B cell (primary cell): ENCODE measurements around the gene LAMTOR2. TPM values are rescaled to one million over a fixed set of nuclear protein-coding genes. Genes with fewer than 3 reads are reported as not detected.

Experiments
- ATAC-seq: fragments of 200-7000 bp; cut with Tn5 transposase; one replicate; pipeline ENCODE4 v1.10.0; 2021; ENCODE audit warnings: low read depth, mild to moderate bottlenecking, moderate number of reproducible peaks, moderate library complexity
- CTCF ChIA-PET: fragments of 350-600 bp; sonication (Branson Sonifier 250); formaldehyde crosslinking; loops from one replicate; lab custom pipeline; 2021; ENCODE audit warnings: antibody characterized with exemption, inconsistent platforms; lab: Charles Lee
- POLR2A ChIA-PET: fragments of 350-600 bp; sonication (Branson Sonifier 250); formaldehyde crosslinking; loops from one replicate; lab custom pipeline; 2021; ENCODE audit warnings: antibody characterized with exemption; lab: Charles Lee
- DNase-seq: peaks from one replicate; pipeline ENCODE4 v3.0.0; 2013
- H2AFZ ChIP-seq: 2 replicates; pipeline ENCODE4 v1.6.1; 2012; ENCODE audit warnings: mild to moderate bottlenecking, low read depth, low read length; ENCODE audit not compliant: insufficient read depth, poor library complexity, severe bottlenecking
- H3K27ac ChIP-seq, 2 donors: 1 replicate in 1 of 2; 2 replicates in 1 of 2; pipeline ENCODE4 v1.5.1; 2012 to 2013; ENCODE audit warnings: low read length in 2 of 2, mild to moderate bottlenecking in 2 of 2, moderate library complexity in 1 of 2
- H3K27me3 ChIP-seq, 4 experiments: fragments of 200-600 bp in 1 of 4; sonication (generic) in 1 of 4; replicated peaks in 1 of 4; 1 replicate in 2 of 4; 2 replicates in 2 of 4; pipeline versions ENCODE4 v1.6.1 to v1.7.0; 2013 to 2016; ENCODE audit warnings: low read length in 3 of 4, mild to moderate bottlenecking in 2 of 4, mixed read lengths in 1 of 4, moderate library complexity in 1 of 4; ENCODE audit not compliant: insufficient read depth in 4 of 4, control insufficient read depth in 3 of 4; ENCODE audit errors: control extremely low read depth in 1 of 4
- H3K36me3 ChIP-seq, 2 experiments: replicated peaks in 1 of 2; 1 replicate in 1 of 2; 2 replicates in 1 of 2; pipeline versions ENCODE4 v1.6.1 to v1.7.1; 2013; ENCODE audit warnings: low read length in 1 of 2; ENCODE audit not compliant: insufficient read depth in 2 of 2, control insufficient read depth in 1 of 2; ENCODE audit errors: control extremely low read depth in 1 of 2, extremely low read depth in 1 of 2
- H3K4me1 ChIP-seq, 2 donors: fragments of 200-600 bp in 1 of 2; sonication (generic) in 1 of 2; 1 replicate in 1 of 2; 2 replicates in 1 of 2; pipeline versions ENCODE4 v1.5.1 to v1.6.1; 2013 to 2017; ENCODE audit warnings: low read length in 2 of 2; ENCODE audit not compliant: control insufficient read depth in 2 of 2, insufficient read depth in 2 of 2
- H3K4me2 ChIP-seq: replicated peaks from 2 replicates; pipeline ENCODE3; 2012; ENCODE audit warnings: mild to moderate bottlenecking, low read depth, low read length; ENCODE audit not compliant: poor library complexity, severe bottlenecking
- H3K4me3 ChIP-seq, 5 experiments: fragments of 200-600 bp in 1 of 5; sonication (generic) in 1 of 5; 1 replicate in 3 of 5; 2 replicates in 2 of 5; pipeline versions ENCODE4 v1.5.1 to v1.7.0; 2011 to 2016; ENCODE audit warnings: low read length in 4 of 5, mild to moderate bottlenecking in 4 of 5, low read depth in 2 of 5, control low read depth in 1 of 5, moderate library complexity in 1 of 5; ENCODE audit not compliant: insufficient read depth in 1 of 5; ENCODE audit errors: control extremely low read depth in 1 of 5, extremely low read depth in 1 of 5
- H3K79me2 ChIP-seq: fragments of 200-600 bp; sonication (generic); one replicate; pipeline ENCODE4 v1.6.0; 2016; ENCODE audit warnings: low read length; ENCODE audit not compliant: control insufficient read depth, insufficient read depth
- H3K9ac ChIP-seq: fragments of 200-600 bp; sonication (generic); 2 replicates; pipeline ENCODE4 v1.6.1; 2017; ENCODE audit warnings: mild to moderate bottlenecking, low read length, moderate library complexity
- H3K9me3 ChIP-seq, 3 donors: one replicate each; pipeline versions ENCODE4 v1.6.1 to v1.7.1; 2013; ENCODE audit warnings: low read length in 2 of 3; ENCODE audit not compliant: control insufficient read depth in 2 of 3, insufficient read depth in 1 of 3; ENCODE audit errors: control extremely low read depth in 1 of 3
- H4K20me1 ChIP-seq: 2 replicates; pipeline ENCODE4 v1.6.0; 2012; ENCODE audit warnings: mild to moderate bottlenecking, low read length; ENCODE audit not compliant: insufficient read depth, control insufficient read depth, poor library complexity, severe bottlenecking
- H3K27ac Mint-ChIP-seq: one replicate; pipeline ENCODE4 v1.8.0; 2021; ENCODE audit warnings: mixed read lengths
- H3K27me3 Mint-ChIP-seq: one replicate; pipeline ENCODE4 v1.8.0; 2021; ENCODE audit warnings: mixed read lengths
- H3K4me1 Mint-ChIP-seq: one replicate; pipeline ENCODE4 v1.8.0; 2021; ENCODE audit warnings: mixed read lengths
- H3K4me3 Mint-ChIP-seq: one replicate; pipeline ENCODE4 v1.8.0; 2021; ENCODE audit warnings: mixed read lengths
- H3K9me3 Mint-ChIP-seq: one replicate; pipeline ENCODE4 v1.8.0; 2022; ENCODE audit warnings: mixed read lengths; ENCODE audit not compliant: insufficient read depth
- CTCF ChIP-seq: fragments of 200-600 bp; IDR thresholded peaks from one replicate; pipeline ENCODE4 v1.8.0; 2022; ENCODE audit warnings: antibody characterized with exemption, mild to moderate bottlenecking
- EZH2 ChIP-seq: IDR thresholded peaks from 2 replicates; pipeline ENCODE4 v1.6.1; 2012; ENCODE audit warnings: borderline replicate concordance, low read depth, mild to moderate bottlenecking, moderate library complexity, low read length; ENCODE audit not compliant: insufficient read depth, poor library complexity, severe bottlenecking
- WGBS: methylation state at CpG from one replicate; pipeline ENCODE4 v1.1.5; 2013; ENCODE audit warnings: missing lambda C conversion rate; ENCODE audit not compliant: insufficient coverage; 5-methylcytosine and 5-hydroxymethylcytosine counted together
- intact Hi-C: fragments of 100-400 bp; cut with micrococcal nuclease; formaldehyde crosslinking; loops from one replicate; pipeline ENCODE4 v1.10.0; 2022
- polyA plus RNA-seq: library from polyadenylated mRNA; depleted of rRNA; stranded (reverse); fragments of >200 nt; gene quantifications from 2 replicates; pipeline ENCODE4 v1.2.3, GENCODE V29; 2012
- total RNA-seq, 2 donors: library from RNA; stranded (reverse); fragments of 120-200 nt in 1 of 2; gene quantifications; 1 replicate in 1 of 2; 2 replicates in 1 of 2; pipeline versions ENCODE4 v1.2.3 to v1.2.4, GENCODE V29; 2013 to 2022

The LAMTOR2 gene
- total and polyA plus RNA-seq, 2 donors (not counting 1 experiment from before 2014, with no cell fraction given): 31.5 to 55.9 TPM

- H3K79me2 ChIP-seq: peaks cover 42% of the 10 kb centered on the region
- peaks cover 9 to 17% of the 10 kb centered on the region in 2 donors for H3K4me1 ChIP-seq
- intact Hi-C loops: loop anchor here (1.0 to 2.0 kb wide), 3 partner anchors 34 to 164 kb away; partner anchors contain the start of genes GON4L, LAMTOR2 and MEX3A
- peaks cover 2 to 24% of the 10 kb centered on the region in 2 experiments for H3K36me3 ChIP-seq
- peaks cover 0 to 6% (median 0%) of the 10 kb centered on the region in 4 experiments for H3K27me3 ChIP-seq
- peak; percentile 99 for ATAC-seq
- ChIA-PET POLR2A (interaction anchor here (0.6 kb wide), 1 partner anchor 327 kb away, joined by 5 read pairs; no protein-coding TSS in a partner anchor), CTCF (interaction anchor here (0.6 to 1.9 kb wide), 6 partner anchors 31 to 770 kb away, joined by 3 to 7 read pairs (median 3); no protein-coding TSS in a partner anchor)
- TF ChIP-seq CTCF (no peak), EZH2 (no peak)
- peak; percentile 89 for DNase-seq
- no peaks in the 10 kb centered on the region for H3K9me3 ChIP-seq
- H3K27ac ChIP-seq: peak within 1 kb of the TSS; percentile 59 to 68
- peak within 1 kb of the TSS; percentile 99 for H3K4me3 Mint-ChIP-seq
- peak within 1 kb of the TSS; percentile 87 for H2AFZ ChIP-seq
- peaks cover 6% of the 10 kb centered on the region for H4K20me1 ChIP-seq
- H3K9ac ChIP-seq: peak within 1 kb of the TSS; percentile 75
- under 1% methylated on average over 45 of the region's 45 CpGs for WGBS
- peak within 1 kb of the TSS; percentile 71 to 87 (median 81) for H3K4me3 ChIP-seq
- H3K9me3 Mint-ChIP-seq: no peaks in the 10 kb centered on the region
- H3K27ac Mint-ChIP-seq: peak within 1 kb of the TSS; percentile 90
- H3K4me1 Mint-ChIP-seq: peaks cover 22% of the 10 kb centered on the region
- peaks cover 6% of the 10 kb centered on the region for H3K27me3 Mint-ChIP-seq
- H3K4me2 ChIP-seq: peak within 1 kb of the TSS; percentile 83
Measured at GRCh38 chr1:156020293-156021092, 34.1 kb upstream of the LAMTOR2 start, which contains the start of gene SSR2. TSS of gene SSR2 (minus strand) at chr1:156020951. CDS start at chr1:156020167, 784 bp downstream.
